ENCODE data around the gene MYH4. TPM values are rescaled to one million over a fixed set of nuclear protein-coding genes. Genes with fewer than 3 reads are reported as not detected.

Gene MYH4
- polyA plus RNA-seq, 2 of the 4 experiments (the other 2 are of a cell fraction): not detected

DNA sequence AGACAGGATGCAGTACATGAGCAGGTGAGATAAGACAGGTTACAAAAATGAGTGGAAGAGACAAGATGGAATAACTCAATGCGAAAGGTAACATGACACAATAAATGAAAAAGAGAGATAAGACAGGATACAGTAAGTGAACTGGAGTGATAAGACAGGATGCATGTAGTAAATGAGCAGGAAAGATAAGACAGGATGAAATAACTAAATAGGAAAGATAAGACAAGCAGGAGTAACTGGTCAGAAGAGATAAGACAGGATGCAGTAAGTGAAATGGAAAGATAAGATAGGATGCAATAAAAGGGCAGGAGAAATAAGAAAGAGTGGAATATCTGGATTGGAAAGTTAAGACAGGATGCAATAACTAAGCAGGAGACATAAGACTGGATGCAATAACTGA, 8.3 kb upstream of the MYH4 start:
- TF ChIP-seq FOSB (CRISPR knock-in tag; IDR thresholded peaks at IDR 0.05) (no peak), HOXA7 (CRISPR knock-in tag; IDR thresholded peaks at IDR 0.05) (no peak), PBX3 (IDR thresholded peaks at IDR 0.05) (no peak), KDM1A (IDR thresholded peaks at IDR 0.05; ENCODE audit: low read depth) (no peak), KDM5A (IDR thresholded peaks at IDR 0.05) (no peak), RFX5 (IDR thresholded peaks at IDR 0.05) (no peak), CBX2 (IDR thresholded peaks at IDR 0.05; ENCODE audit: borderline replicate concordance, low read depth) (no peak), EP300 (IDR thresholded peaks at IDR 0.05) (no peak), NFE2L2 (conservative IDR thresholded peaks at IDR 0.05; ENCODE audit: low read length) (no peak), FOSL2 (IDR thresholded peaks at IDR 0.05) (no peak), FOSL2 (CRISPR knock-in tag; IDR thresholded peaks at IDR 0.05) (no peak), HOXB5 (CRISPR knock-in tag; IDR thresholded peaks at IDR 0.05) (no peak), PHF8 (IDR thresholded peaks at IDR 0.05; ENCODE audit: borderline replicate concordance, low read depth) (no peak), SMC3 (IDR thresholded peaks at IDR 0.05) (no peak), CBX8 (IDR thresholded peaks at IDR 0.05) (no peak), FOXS1 (CRISPR knock-in tag; IDR thresholded peaks at IDR 0.05) (no peak), TFCP2L1 (CRISPR knock-in tag; IDR thresholded peaks at IDR 0.05) (no peak)
- TF ChIP-seq, protein P1, sequence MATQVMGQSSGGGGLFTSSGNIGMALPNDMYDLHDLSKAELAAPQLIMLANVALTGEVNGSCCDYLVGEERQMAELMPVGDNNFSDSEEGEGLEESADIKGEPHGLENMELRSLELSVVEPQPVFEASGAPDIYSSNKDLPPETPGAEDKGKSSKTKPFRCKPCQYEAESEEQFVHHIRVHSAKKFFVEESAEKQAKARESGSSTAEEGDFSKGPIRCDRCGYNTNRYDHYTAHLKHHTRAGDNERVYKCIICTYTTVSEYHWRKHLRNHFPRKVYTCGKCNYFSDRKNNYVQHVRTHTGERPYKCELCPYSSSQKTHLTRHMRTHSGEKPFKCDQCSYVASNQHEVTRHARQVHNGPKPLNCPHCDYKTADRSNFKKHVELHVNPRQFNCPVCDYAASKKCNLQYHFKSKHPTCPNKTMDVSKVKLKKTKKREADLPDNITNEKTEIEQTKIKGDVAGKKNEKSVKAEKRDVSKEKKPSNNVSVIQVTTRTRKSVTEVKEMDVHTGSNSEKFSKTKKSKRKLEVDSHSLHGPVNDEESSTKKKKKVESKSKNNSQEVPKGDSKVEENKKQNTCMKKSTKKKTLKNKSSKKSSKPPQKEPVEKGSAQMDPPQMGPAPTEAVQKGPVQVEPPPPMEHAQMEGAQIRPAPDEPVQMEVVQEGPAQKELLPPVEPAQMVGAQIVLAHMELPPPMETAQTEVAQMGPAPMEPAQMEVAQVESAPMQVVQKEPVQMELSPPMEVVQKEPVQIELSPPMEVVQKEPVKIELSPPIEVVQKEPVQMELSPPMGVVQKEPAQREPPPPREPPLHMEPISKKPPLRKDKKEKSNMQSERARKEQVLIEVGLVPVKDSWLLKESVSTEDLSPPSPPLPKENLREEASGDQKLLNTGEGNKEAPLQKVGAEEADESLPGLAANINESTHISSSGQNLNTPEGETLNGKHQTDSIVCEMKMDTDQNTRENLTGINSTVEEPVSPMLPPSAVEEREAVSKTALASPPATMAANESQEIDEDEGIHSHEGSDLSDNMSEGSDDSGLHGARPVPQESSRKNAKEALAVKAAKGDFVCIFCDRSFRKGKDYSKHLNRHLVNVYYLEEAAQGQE (IDR thresholded peaks at IDR 0.05): no peak
- TF ChIP-seq, protein P2, sequence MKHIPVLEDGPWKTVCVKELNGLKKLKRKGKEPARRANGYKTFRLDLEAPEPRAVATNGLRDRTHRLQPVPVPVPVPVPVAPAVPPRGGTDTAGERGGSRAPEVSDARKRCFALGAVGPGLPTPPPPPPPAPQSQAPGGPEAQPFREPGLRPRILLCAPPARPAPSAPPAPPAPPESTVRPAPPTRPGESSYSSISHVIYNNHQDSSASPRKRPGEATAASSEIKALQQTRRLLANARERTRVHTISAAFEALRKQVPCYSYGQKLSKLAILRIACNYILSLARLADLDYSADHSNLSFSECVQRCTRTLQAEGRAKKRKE (CRISPR knock-in tag; IDR thresholded peaks at IDR 0.05; ENCODE audit: low read depth): no peak
- TF ChIP-seq, protein P3, sequence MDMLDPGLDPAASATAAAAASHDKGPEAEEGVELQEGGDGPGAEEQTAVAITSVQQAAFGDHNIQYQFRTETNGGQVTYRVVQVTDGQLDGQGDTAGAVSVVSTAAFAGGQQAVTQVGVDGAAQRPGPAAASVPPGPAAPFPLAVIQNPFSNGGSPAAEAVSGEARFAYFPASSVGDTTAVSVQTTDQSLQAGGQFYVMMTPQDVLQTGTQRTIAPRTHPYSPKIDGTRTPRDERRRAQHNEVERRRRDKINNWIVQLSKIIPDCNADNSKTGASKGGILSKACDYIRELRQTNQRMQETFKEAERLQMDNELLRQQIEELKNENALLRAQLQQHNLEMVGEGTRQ (IDR thresholded peaks at IDR 0.05): no peak
- no peak for ATAC-seq
- CTCF ChIA-PET: interaction anchor here (1.5 kb wide), 1 partner anchor 31 kb away, joined by 3 read pairs; no protein-coding TSS in a partner anchor
- POLR2A ChIA-PET: no interaction called here
- DNase-seq (ENCODE audit: low read depth in 1 of 2, low spot score in 1 of 2): no peak
- Histone ChIP-seq H3K4me1 (no peaks in the 10 kb centered on the region), H3K9me3 (0 out of 3 replicates have a peak, but pooled peaks cover 4% of the 10 kb centered on the region), H3K4me3 (no peak overlapping the region), H3K27ac (no peak overlapping the region), H3K4me2 (no peak overlapping the region)
- 14% methylated on average over 1 of the region's 1 CpG for WGBS (ENCODE audit: missing lambda C conversion rate)
- FAIRE-seq: no peak

DNA sequence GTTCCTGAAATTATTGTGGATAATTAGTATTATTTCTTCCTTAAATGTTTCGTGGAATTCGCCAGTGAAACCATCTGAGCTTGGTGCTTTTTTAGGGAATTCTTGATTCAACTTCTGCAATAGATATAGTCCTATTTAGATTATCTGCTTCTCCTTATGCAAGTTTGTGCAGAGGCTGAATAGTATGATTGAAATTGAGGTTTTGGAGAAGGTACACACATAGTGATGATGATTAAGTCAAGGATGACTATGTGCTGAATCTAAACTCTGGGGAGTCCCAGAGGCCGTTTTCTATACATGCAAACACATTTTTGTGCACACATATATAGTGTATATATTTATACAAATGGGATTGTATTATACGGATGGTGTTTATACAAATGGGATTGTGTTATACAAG, 5.2 kb upstream of the MYH4 start:
- Histone ChIP-seq H3K4me1 (no peaks in the 10 kb centered on the region), H3K27ac (no peak overlapping the region), H3K4me3 (no peak overlapping the region), H3K4me2 (no peak overlapping the region), H3K9me3 (no peaks in the 10 kb centered on the region)
- TF ChIP-seq RFX5 (IDR thresholded peaks at IDR 0.05): no peak
- no peak for TF ChIP-seq NFE2L2 (conservative IDR thresholded peaks at IDR 0.05; ENCODE audit: low read length)
- no peak for TF ChIP-seq CHD4 (IDR thresholded peaks at IDR 0.05; ENCODE audit: borderline replicate concordance)
- TF ChIP-seq ESRRA (IDR thresholded peaks at IDR 0.05; ENCODE audit: borderline replicate concordance, low read length): no peak
- TF ChIP-seq NPAS2 (CRISPR knock-in tag; IDR thresholded peaks at IDR 0.05; ENCODE audit: borderline replicate concordance): no peak
- TF ChIP-seq HEYL (CRISPR knock-in tag; IDR thresholded peaks at IDR 0.05): no peak
- TF ChIP-seq HOXB5 (CRISPR knock-in tag; IDR thresholded peaks at IDR 0.05): no peak
- no peak for TF ChIP-seq TFCP2L1 (CRISPR knock-in tag; IDR thresholded peaks at IDR 0.05)
- no peak for TF ChIP-seq RARB (CRISPR knock-in tag; IDR thresholded peaks at IDR 0.05)
- TF ChIP-seq BHLHE40 (IDR thresholded peaks at IDR 0.05; ENCODE audit: low read depth, low read length): no peak
- TF ChIP-seq CBX2 (IDR thresholded peaks at IDR 0.05; ENCODE audit: borderline replicate concordance, low read depth): no peak
- TF ChIP-seq KDM5A (IDR thresholded peaks at IDR 0.05): no peak
- TF ChIP-seq, protein P4, sequence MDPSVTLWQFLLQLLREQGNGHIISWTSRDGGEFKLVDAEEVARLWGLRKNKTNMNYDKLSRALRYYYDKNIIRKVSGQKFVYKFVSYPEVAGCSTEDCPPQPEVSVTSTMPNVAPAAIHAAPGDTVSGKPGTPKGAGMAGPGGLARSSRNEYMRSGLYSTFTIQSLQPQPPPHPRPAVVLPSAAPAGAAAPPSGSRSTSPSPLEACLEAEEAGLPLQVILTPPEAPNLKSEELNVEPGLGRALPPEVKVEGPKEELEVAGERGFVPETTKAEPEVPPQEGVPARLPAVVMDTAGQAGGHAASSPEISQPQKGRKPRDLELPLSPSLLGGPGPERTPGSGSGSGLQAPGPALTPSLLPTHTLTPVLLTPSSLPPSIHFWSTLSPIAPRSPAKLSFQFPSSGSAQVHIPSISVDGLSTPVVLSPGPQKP (IDR thresholded peaks at IDR 0.05; ENCODE audit: low read depth, low read length): no peak
- TF ChIP-seq CBX8 (IDR thresholded peaks at IDR 0.05): no peak
- no peak for TF ChIP-seq RCOR1 (IDR thresholded peaks at IDR 0.05; ENCODE audit: low read depth, low read length)
- TF ChIP-seq POLR2A (IDR thresholded peaks at IDR 0.05; ENCODE audit: low read length): no peak
- no peak for TF ChIP-seq EHMT2 (IDR thresholded peaks at IDR 0.05; ENCODE audit: low read depth)
- no peak for TF ChIP-seq NR3C1 (IDR thresholded peaks at IDR 0.05)
- WGBS (ENCODE audit: missing lambda C conversion rate): 20% methylated on average over 4 of the region's 4 CpGs
- POLR2A ChIA-PET: no interaction called here
- CTCF ChIA-PET: interaction anchor here (1.0 kb wide), 1 partner anchor 52 kb away, joined by 3 read pairs; no protein-coding TSS in a partner anchor
- ATAC-seq (no peak), FAIRE-seq (no peak), DNase-seq (ENCODE audit: low read depth in 1 of 2, low spot score in 1 of 2) (no peak)
